T1000 (cell line): ENCODE results near the gene PTPRN2.
"Not testable (repeated sequence)": the region's sequence is repeated elsewhere in the genome, so short reads cannot be mapped to it uniquely, and the experiment has no call there.

Source experiments
- DNase-seq: peaks from one replicate; lab custom pipeline; 2025; ENCODE audit warnings: mixed read lengths; lab: John Stamatoyannopoulos, UW

Gene PTPRN2

DNA sequence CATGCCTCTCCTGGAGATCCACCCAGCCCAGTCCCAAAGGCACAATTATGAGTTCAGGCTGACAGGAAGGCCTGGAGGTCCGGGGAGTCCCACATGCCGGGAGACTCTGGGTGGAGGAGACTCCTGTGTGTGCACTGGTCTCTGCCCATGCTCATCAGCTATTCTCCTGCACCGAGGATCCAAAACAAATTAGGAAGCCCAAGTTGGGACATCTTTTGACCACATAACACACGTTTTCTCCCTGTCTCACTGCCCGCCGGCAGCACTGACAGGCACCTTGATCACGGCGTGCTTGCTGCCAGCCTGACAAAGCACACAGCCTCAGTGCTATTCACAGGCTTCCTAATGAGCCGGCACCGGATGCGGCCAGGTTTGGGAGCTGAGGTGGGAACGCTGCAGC is 412.7 kb downstream of the PTPRN2 start:
- DNase-seq = no peak

- no peak for DNase-seq
These were observed 420.2 kb downstream of the PTPRN2 start for GRCh38 chr7:158167373-158167772.

- no peak for DNase-seq
These were observed 421.0 kb downstream of the PTPRN2 start for GRCh38 chr7:158166386-158167340.

- DNase-seq = no peak
These were observed 421.9 kb downstream of the PTPRN2 start for GRCh38 chr7:158165711-158166110.

- DNase-seq = no peak
These were observed 423.2 kb downstream of the PTPRN2 start for GRCh38 chr7:158164101-158165095.

DNA sequence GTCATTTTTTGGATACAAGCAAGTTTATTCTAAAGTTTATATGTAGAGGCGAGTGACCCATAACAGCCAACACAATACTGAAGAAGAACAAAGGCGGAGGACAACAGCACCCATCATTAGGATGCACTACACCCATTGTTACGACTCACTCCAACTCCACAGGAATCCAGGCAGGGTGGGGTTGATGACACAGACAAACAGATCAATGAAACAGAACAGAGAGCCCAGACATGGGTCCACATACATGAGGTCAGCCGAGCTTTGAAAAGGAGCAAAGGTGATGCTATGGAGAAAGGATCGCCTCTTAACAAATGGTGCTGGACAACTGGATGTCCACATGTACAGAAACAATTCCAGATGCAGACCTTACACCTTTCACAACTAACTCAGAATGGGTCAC is 426.4 kb downstream of the PTPRN2 start:
- DNase-seq = no peak

- no peak for DNase-seq
These were observed 427.4 kb downstream of the PTPRN2 start for GRCh38 chr7:158160199-158160598.

GRCh38 chr7:158157460-158157859 is 430.2 kb downstream of the PTPRN2 start:
- no peak for DNase-seq

GRCh38 chr7:158151273-158151672 is 436.4 kb downstream of the PTPRN2 start:
- not testable (repeated sequence) for DNase-seq

- DNase-seq = no peak
These were observed 437.4 kb downstream of the PTPRN2 start for GRCh38 chr7:158150234-158150633.

GRCh38 chr7:158147431-158147830 is 440.2 kb downstream of the PTPRN2 start:
- not testable (repeated sequence) for DNase-seq

DNA sequence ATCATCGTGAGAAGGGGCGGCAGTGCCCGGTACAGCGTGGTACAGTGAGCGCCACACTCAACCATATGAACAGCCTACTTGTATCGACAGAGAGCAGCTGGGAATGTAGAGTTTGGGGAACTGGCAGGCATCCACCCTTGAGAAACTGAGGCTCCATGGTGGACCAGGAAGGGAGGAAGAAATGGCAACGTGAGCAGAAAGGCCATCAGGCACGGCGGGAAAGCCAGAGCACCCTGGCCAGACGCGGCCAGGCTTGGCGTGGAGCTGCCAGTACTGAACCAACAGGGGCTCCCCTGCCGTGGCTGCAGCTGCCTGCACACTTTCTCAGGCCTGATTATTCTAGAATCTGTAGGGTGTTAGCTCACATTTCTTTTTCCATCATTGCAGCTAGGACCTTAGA is 442.3 kb downstream of the PTPRN2 start:
- no peak for DNase-seq

DNA sequence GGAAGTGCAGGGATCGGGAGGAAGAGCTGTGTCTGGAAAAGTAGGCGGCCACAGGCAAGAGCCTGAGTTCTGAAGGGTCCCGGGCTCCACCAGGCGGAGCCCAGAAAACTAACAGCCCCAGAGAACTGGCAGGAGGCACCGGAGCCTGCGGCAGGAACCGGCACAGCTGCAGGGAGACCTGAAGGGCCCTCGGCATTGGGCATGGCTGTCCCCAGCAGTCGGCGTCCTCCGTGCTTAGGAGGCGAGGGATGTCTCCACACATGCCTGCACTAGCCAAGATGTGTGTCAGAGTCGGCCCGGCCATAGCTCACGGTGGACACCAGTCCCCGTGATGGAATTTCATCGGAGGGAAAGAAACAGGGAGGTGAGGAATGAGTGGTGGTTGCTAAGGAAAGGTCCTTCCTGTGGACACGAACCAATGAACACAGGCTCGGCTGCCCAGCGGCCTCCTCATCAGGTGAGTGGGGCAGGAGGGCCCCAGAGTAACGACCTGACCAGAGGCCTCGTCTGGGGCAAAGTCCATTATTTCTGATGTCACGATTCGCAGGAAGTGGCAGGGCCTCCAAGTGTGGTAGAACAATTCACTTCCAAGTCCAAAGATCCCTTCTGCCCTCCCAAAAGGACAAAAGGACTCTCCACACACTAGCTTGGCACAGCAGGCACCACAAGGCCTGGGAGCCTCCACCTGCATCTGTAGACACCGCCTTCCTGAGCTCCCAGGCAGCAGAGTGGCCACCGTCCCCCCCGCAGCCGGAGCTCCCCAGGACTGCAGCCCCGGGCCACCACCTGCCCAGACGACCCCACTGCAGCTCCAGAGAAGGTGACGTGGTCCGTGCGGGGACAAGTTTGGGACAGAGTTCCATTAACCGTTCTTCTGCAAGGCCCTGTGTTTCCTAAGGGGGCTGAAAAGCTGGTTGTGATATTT is 444.2 kb downstream of the PTPRN2 start:
- no peak for DNase-seq

DNA sequence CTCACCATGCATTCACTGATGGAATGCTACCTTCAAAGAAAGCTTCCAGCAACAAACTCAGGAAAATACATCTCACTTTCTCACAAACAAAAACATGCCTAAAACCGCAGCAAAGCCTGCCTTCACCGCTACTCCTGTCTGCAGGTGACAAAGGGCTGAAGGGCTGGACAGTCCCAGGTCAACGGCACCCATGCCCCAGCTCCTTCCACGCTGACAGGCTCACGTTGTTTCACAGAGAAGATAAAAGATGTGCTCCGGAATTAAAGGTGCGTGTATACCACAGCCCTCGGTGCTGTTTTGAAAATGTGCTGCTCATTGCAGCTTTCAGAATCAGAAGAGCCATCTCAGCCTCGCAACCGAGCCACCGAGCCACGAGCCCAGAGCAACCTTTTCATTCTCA is 445.0 kb downstream of the PTPRN2 start:
- DNase-seq = no peak

DNA sequence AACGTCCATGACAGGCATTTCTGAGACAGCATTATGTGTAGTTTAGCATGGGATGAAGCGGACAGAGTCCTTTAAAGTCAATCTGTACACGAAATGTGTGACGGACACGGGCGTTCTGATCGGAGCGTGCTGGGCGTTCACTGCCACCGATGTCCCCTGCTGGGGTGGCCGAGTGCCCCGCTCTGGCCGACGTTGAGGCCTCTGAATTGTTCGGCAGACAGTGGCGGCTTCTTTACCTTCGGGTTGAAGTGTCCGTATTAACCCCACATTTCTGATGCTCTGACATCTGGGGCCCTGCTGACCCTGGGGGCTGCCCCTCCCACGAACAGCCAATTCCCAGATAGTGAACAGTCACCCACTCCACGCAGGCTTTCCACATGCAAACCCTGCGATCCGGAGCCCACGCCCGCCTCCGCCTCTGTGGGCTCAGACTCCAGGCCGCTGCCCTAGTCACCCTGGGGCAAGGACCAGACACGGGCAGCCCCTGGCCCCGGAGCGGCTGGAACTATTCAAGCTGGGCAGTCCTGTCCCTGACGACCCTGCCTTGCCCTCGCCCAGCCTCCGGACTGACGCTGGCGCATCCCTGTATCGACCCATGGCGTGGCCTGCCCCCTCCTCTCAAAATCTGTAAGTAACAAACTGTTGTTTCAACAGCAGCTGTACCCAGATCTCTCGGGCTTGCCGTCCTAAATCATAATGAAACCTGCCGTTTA is 445.7 kb downstream of the PTPRN2 start:
- no peak for DNase-seq

GRCh38 chr7:158141221-158141582 is 446.4 kb downstream of the PTPRN2 start:
- no peak for DNase-seq

DNA sequence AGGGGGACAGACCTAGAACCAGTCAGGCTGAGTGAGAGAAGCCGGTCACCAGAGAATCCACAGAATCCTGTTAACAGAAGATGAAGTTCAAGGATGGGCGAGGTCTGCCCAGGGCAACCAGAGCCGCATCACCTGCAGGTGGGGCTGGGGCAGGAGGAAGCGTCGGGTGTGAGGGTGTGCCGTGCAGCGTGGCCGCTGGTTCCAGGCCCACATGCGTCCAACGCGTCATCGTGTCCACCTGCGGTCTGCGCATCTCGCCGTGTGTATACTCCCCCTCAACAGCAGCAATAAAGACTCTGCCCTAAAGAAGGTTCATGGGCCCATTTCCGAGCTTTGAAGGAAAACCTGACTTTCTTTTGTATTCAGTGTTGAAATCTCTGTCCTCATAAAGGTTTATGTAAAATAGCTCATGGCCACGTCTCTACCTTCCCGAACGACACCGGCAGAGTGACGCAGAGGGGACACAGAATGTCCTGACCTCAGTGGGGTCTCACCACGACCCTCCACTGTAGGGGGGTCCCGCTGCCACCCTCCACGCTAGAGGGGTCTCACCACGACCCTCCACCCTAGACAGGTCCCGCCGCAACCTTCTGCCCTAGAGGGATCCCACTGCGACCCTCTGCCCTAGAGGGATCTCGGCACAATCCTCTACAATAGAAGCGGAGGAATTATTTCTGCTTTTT is 446.9 kb downstream of the PTPRN2 start:
- no peak for DNase-seq

DNA sequence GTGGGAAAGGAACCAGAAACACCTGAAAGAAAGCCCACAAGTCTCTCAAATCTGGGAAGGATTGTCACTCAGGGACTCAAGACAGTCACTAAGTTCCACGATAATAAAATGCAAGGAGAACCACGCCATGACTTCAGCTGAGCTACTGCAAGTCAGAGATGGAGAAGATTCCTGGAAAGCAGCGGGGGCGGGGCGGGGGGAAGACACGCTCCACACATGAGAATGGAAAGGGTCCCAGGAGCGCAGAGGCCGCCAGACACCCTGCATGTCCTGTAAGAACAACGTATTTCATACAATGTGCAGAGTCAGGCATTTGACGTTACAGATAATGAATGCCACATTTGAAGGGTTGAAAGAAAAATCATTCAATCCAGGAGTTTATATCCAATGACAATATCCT is 448.1 kb downstream of the PTPRN2 start:
- no peak for DNase-seq

- no peak for DNase-seq
These were observed 449.4 kb downstream of the PTPRN2 start for GRCh38 chr7:158138329-158138597.

GRCh38 chr7:158137516-158138328 is 449.9 kb downstream of the PTPRN2 start:
- DNase-seq = no peak
